HepG2 (cell line): ENCODE results near the gene ZBTB32. TPM values are rescaled to one million over a fixed set of nuclear protein-coding genes. Genes with fewer than 3 reads are reported as not detected.

Experiments
- CBFB ChIP-seq: sonication (generic); formaldehyde crosslinking; IDR thresholded peaks from 2 replicates; pipeline ENCODE4 v1.4.0; 2020; ENCODE audit warnings: missing genetic modification reagents
- DMAP1 ChIP-seq: IDR thresholded peaks from 2 replicates; pipeline ENCODE4 v1.6.1; 2016
- DNMT3B ChIP-seq: conservative IDR thresholded peaks from 2 replicates; pipeline ENCODE4 v1.6.1; 2016; ENCODE audit warnings: missing biosample characterization, control low read depth
- FOSL2 ChIP-seq: sonication (generic); formaldehyde crosslinking; IDR thresholded peaks from 2 replicates; pipeline ENCODE4 v1.4.0; 2020; ENCODE audit warnings: missing genetic modification reagents
- FOXO1 ChIP-seq: sonication (generic); formaldehyde crosslinking; IDR thresholded peaks from 2 replicates; pipeline ENCODE4 v1.4.0; 2020; ENCODE audit warnings: missing genetic modification reagents
- GATA4 ChIP-seq: sonication (generic); IDR thresholded peaks from 2 replicates; pipeline ENCODE4 v1.6.1; 2016; ENCODE audit warnings: antibody characterized with exemption, low read depth, borderline replicate concordance
- GATAD1 ChIP-seq: IDR thresholded peaks from 2 replicates; pipeline ENCODE4 v1.6.1; 2016; ENCODE audit warnings: missing genetic modification reagents, missing compliant biosample characterization
- GTF2F1 ChIP-seq: fragments of 150-350 bp; IDR thresholded peaks from 2 replicates; pipeline ENCODE4 v1.6.1; 2014; ENCODE audit warnings: low read length
- HDAC2 ChIP-seq: sonication (generic); formaldehyde crosslinking; IDR thresholded peaks from 2 replicates; pipeline ENCODE4 v1.4.0; 2020; ENCODE audit warnings: missing genetic modification reagents
- MED1 ChIP-seq: sonication (generic); formaldehyde crosslinking; IDR thresholded peaks from 2 replicates; pipeline ENCODE4 v1.4.0; 2020; ENCODE audit warnings: missing genetic modification reagents
- MYC ChIP-seq: sonication (generic); formaldehyde crosslinking; IDR thresholded peaks from 2 replicates; pipeline ENCODE4 v1.9.0; 2021; ENCODE audit warnings: missing genetic modification reagents, borderline replicate concordance
- NCOA2 ChIP-seq: sonication (generic); formaldehyde crosslinking; IDR thresholded peaks from 2 replicates; pipeline ENCODE4 v1.8.0; 2022; ENCODE audit warnings: inconsistent platforms
- NR2C2 ChIP-seq: sonication (generic); formaldehyde crosslinking; IDR thresholded peaks from 2 replicates; pipeline ENCODE4 v1.4.0; 2020; ENCODE audit warnings: missing genetic modification reagents, mild to moderate bottlenecking, moderate library complexity, borderline replicate concordance
- PAWR ChIP-seq: sonication (generic); formaldehyde crosslinking; IDR thresholded peaks from 2 replicates; pipeline ENCODE4 v1.4.0; 2020; ENCODE audit warnings: missing genetic modification reagents, mild to moderate bottlenecking, borderline replicate concordance
- POGZ ChIP-seq: sonication (generic); formaldehyde crosslinking; IDR thresholded peaks from 2 replicates; pipeline ENCODE4 v1.4.0; 2020; ENCODE audit warnings: mild to moderate bottlenecking, missing genetic modification reagents
- SIX4 ChIP-seq: sonication (generic); formaldehyde crosslinking; IDR thresholded peaks from 2 replicates; pipeline ENCODE4 v1.4.0; 2020; ENCODE audit warnings: missing genetic modification reagents
- SSRP1 ChIP-seq: IDR thresholded peaks from 2 replicates; pipeline ENCODE4 v1.6.1; 2016; ENCODE audit warnings: control low read depth
- ZFX ChIP-seq: sonication (generic); formaldehyde crosslinking; IDR thresholded peaks from 2 replicates; pipeline ENCODE4 v1.4.0; 2020; ENCODE audit warnings: mild to moderate bottlenecking, low read depth, missing genetic modification reagents, moderate library complexity
- ZNF709 ChIP-seq: sonication (generic); formaldehyde crosslinking; IDR thresholded peaks from 2 replicates; pipeline ENCODE4 v1.5.0; 2020; ENCODE audit warnings: mild to moderate bottlenecking, missing genetic modification reagents
- ZNF776 ChIP-seq: sonication (generic); formaldehyde crosslinking; IDR thresholded peaks from 2 replicates; pipeline ENCODE4 v1.4.0; 2020; ENCODE audit warnings: mild to moderate bottlenecking, missing genetic modification reagents
- ZNF883 ChIP-seq: sonication (generic); formaldehyde crosslinking; IDR thresholded peaks from 2 replicates; pipeline ENCODE4 v1.5.1; 2020; ENCODE audit warnings: mild to moderate bottlenecking, missing genetic modification reagents; ENCODE audit errors: not compliant biosample characterization
- polyA plus RNA-seq, 8 experiments: library from polyadenylated mRNA; depleted of rRNA in 3 of 8; stranded (reverse) in 7 of 8; unstranded in 1 of 8; fragments of >200 nt; fragmentation: Illumina TruSeq in 4 of 8; extraction: Trizol in 4 of 8; gene quantifications; 2 replicates each; pipeline versions ENCODE4 v1.2.1 to v1.2.3, GENCODE V29; 2011 to 2016; ENCODE audit warnings: low read depth in 4 of 8, missing spikeins in 1 of 8, mixed read lengths in 1 of 8; ENCODE audit not compliant: insufficient read depth in 1 of 8
- total RNA-seq, 5 experiments: library from RNA; depleted of rRNA; stranded (reverse); fragments of >200 nt; fragmentation: Illumina TruSeq; extraction: Trizol; gene quantifications; 2 replicates each; pipeline ENCODE4 v1.2.3, GENCODE V29; 2016; ENCODE audit warnings: low read depth in 1 of 5
- TF ChIP-seq, protein P1 (sequence below): sonication (generic); formaldehyde crosslinking; IDR thresholded peaks from 2 replicates; pipeline ENCODE4 v1.8.0; 2022; ENCODE audit warnings: mild to moderate bottlenecking, missing genetic modification reagents; ENCODE audit not compliant: insufficient replicate concordance
- TF ChIP-seq, protein P2 (sequence below): sonication (generic); formaldehyde crosslinking; IDR thresholded peaks from 2 replicates; pipeline ENCODE4 v1.8.0; 2022; ENCODE audit warnings: missing genetic modification reagents, mild to moderate bottlenecking, inconsistent platforms, borderline replicate concordance
- TF ChIP-seq, protein P3 (sequence below): sonication (generic); formaldehyde crosslinking; IDR thresholded peaks from 2 replicates; pipeline ENCODE4 v1.4.0; 2020; ENCODE audit warnings: missing genetic modification reagents

The ZBTB32 gene
- total and polyA plus RNA-seq, 2 of the 13 experiments (the other 11 are each of a cell fraction or from before 2014, with no cell fraction given), result not detected

DNA sequence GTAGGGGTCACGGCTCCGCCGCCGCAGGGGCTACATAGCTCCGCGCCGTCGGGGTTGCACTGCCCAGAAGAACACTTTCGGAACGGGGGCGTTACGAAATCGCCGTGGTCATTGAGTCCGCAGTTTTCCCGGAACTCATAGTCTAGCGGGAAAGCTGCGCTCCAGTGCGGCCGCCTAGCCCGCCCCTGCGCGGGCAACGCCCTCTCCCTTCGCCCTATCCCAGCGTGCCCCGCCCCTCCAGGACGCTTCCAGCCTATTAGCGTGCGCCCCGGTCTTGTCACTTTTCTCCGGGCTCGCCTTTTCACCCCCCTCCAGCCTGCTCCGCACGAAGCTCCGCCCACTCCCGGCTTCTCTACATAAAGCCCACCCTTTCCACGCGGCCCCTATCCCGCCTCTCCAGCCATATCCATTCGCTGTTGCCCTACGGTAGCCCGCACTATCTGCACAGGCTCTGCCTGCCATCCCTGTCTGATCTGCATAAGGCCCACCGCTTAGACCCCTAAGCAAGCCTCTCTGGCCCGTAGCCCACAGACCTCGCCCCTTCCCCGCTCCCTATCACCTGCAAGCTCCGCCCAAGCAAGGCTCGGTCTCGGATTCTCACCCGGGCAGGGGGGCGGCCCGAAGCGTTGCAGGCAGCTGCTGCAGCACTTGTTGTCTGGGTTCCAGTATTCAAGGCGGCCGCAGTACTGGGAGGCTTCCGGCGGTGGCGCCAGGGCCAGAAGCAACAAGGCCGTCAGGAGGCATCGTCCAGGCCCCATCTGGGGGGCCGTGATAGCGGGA lies 36.3 kb downstream of the ZBTB32 start (continued):
- TF ChIP-seq, protein P1, sequence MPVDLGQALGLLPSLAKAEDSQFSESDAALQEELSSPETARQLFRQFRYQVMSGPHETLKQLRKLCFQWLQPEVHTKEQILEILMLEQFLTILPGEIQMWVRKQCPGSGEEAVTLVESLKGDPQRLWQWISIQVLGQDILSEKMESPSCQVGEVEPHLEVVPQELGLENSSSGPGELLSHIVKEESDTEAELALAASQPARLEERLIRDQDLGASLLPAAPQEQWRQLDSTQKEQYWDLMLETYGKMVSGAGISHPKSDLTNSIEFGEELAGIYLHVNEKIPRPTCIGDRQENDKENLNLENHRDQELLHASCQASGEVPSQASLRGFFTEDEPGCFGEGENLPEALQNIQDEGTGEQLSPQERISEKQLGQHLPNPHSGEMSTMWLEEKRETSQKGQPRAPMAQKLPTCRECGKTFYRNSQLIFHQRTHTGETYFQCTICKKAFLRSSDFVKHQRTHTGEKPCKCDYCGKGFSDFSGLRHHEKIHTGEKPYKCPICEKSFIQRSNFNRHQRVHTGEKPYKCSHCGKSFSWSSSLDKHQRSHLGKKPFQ, result peak; percentile 85
- TF ChIP-seq NR2C2 (CRISPR knock-in tag) (no peak), NCOA2 (CRISPR knock-in tag) (peak; percentile 56), DNMT3B (CRISPR knock-in tag) (0 out of 2 replicates have a peak, but pooled peaks have one; percentile 41), ZNF709 (0 out of 2 replicates have a peak, but pooled peaks have one; percentile 76), ZNF776 (peak; percentile 48; the same call in 1 of the 2 replicates), GATAD1 (peak; percentile 57), FOSL2 (CRISPR knock-in tag) (peak; percentile 36), DMAP1 (CRISPR knock-in tag) (peak; percentile 51; the same call in 1 of the 2 replicates), ZNF883 (CRISPR knock-in tag) (peak; percentile 53), HDAC2 (CRISPR knock-in tag) (peak; percentile 47), POGZ (peak; percentile 72; the same call in 1 of the 2 replicates), ZFX (CRISPR knock-in tag) (peak; percentile 86), MYC (CRISPR knock-in tag) (peak; percentile 74; the same call in 1 of the 2 replicates), GTF2F1 (no peak), MED1 (CRISPR knock-in tag) (peak; percentile 41), FOXO1 (peak; percentile 70; the same call in 1 of the 2 replicates), GATA4 (peak; percentile 41; the same call in 1 of the 2 replicates), PAWR (CRISPR knock-in tag) (no peak), SSRP1 (CRISPR knock-in tag) (no peak), CBFB (peak; percentile 43; the same call in 1 of the 2 replicates), SIX4 (no peak)
- TF ChIP-seq, protein P2, sequence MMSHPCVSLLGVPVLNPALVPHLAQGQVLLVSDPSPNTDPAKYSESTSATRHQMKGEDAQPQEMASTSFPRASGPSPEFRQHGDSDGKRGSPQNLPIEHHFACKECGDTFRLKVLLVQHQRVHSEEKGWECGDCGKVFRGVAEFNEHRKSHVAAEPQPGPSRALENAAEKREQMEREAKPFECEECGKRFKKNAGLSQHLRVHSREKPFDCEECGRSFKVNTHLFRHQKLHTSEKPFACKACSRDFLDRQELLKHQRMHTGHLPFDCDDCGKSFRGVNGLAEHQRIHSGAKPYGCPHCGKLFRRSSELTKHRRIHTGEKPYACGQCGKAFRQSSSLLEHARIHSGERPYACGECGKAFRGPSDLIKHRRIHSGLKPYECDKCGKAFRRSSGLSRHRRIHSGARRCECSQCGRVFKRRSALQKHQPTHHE, result peak; percentile 51
- TF ChIP-seq, protein P3, sequence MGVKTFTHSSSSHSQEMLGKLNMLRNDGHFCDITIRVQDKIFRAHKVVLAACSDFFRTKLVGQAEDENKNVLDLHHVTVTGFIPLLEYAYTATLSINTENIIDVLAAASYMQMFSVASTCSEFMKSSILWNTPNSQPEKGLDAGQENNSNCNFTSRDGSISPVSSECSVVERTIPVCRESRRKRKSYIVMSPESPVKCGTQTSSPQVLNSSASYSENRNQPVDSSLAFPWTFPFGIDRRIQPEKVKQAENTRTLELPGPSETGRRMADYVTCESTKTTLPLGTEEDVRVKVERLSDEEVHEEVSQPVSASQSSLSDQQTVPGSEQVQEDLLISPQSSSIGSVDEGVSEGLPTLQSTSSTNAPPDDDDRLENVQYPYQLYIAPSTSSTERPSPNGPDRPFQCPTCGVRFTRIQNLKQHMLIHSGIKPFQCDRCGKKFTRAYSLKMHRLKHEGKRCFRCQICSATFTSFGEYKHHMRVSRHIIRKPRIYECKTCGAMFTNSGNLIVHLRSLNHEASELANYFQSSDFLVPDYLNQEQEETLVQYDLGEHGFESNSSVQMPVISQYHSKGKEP (CRISPR knock-in tag), result 0 out of 2 replicates have a peak, but pooled peaks have one; percentile 47
